GM23338 (cell line): ENCODE measurements around the gene DENND2A. TPM values are rescaled to one million over a fixed set of nuclear protein-coding genes. Genes with fewer than 3 reads are reported as not detected.
"Not testable (repeated sequence)": the region's sequence is repeated elsewhere in the genome, so short reads cannot be mapped to it uniquely, and the experiment has no call there.

Source experiments
- ATAC-seq: fragments of 200-7000 bp; cut with Tn5 transposase; 3 replicates; pipeline ENCODE4 v1.9.1; 2020
- DNase-seq: peaks from one replicate; pipeline ENCODE4 v3.0.0-alpha.2; 2015; ENCODE audit warnings: low spot score
- H2AFZ ChIP-seq: fragments of 200-600 bp; sonication (generic); 2 replicates; pipeline ENCODE4 v1.8.0; 2016; ENCODE audit warnings: antibody characterized with exemption, mild to moderate bottlenecking, moderate library complexity
- H3F3A ChIP-seq: fragments of 200-600 bp; sonication (generic); replicated peaks from 2 replicates; pipeline ENCODE4 v1.8.0; 2017; ENCODE audit warnings: antibody characterized with exemption, mixed run types, low read depth
- H3K27ac ChIP-seq: fragments of 200-600 bp; sonication (generic); 2 replicates; pipeline ENCODE4 v1.6.1; 2016; ENCODE audit warnings: low read depth
- H3K27me3 ChIP-seq: fragments of 200-600 bp; sonication (generic); 2 replicates; pipeline ENCODE4 v1.8.0; 2016; ENCODE audit warnings: mild to moderate bottlenecking, mixed run types, moderate library complexity; ENCODE audit not compliant: insufficient read depth
- H3K36me3 ChIP-seq: fragments of 200-600 bp; sonication (generic); 2 replicates; pipeline ENCODE4 v1.8.0; 2016; ENCODE audit warnings: mild to moderate bottlenecking; ENCODE audit not compliant: insufficient read depth
- H3K4me1 ChIP-seq: fragments of 200-600 bp; sonication (generic); 2 replicates; pipeline ENCODE4 v1.8.0; 2016; ENCODE audit warnings: mild to moderate bottlenecking, moderate library complexity; ENCODE audit not compliant: insufficient read depth
- H3K4me2 ChIP-seq: fragments of 200-600 bp; sonication (generic); 2 replicates; pipeline ENCODE4 v1.7.1; 2017; ENCODE audit warnings: mixed run types
- H3K4me3 ChIP-seq: fragments of 200-600 bp; sonication (generic); 2 replicates; pipeline ENCODE4 v1.6.1; 2016; ENCODE audit warnings: mixed run types
- H3K79me2 ChIP-seq: fragments of 200-600 bp; sonication (generic); replicated peaks from 2 replicates; pipeline ENCODE4 v1.8.0; 2017; ENCODE audit warnings: mild to moderate bottlenecking; ENCODE audit not compliant: insufficient read depth
- H3K9me2 ChIP-seq: fragments of 200-600 bp; sonication (generic); 2 replicates; pipeline ENCODE4 v1.8.0; 2017; ENCODE audit not compliant: insufficient read depth
- H4K20me1 ChIP-seq: fragments of 200-600 bp; sonication (generic); replicated peaks from 2 replicates; pipeline ENCODE4 v1.8.0; 2017; ENCODE audit warnings: mild to moderate bottlenecking; ENCODE audit not compliant: insufficient read depth
- H3K27ac Mint-ChIP-seq: 2 replicates; pipeline ENCODE4 v1.8.0; 2020; ENCODE audit warnings: inconsistent platforms, mild to moderate bottlenecking, moderate library complexity, mixed read lengths
- H3K27me3 Mint-ChIP-seq: 3 replicates; pipeline ENCODE4 v1.8.0; 2022; ENCODE audit warnings: low read depth, mild to moderate bottlenecking, moderate library complexity, mixed read lengths, inconsistent platforms; ENCODE audit not compliant: insufficient read depth, poor library complexity
- H3K36me3 Mint-ChIP-seq: 3 replicates; pipeline ENCODE4 v1.8.0; 2021; ENCODE audit warnings: low read depth, mild to moderate bottlenecking, inconsistent platforms, moderate library complexity, mixed read lengths
- H3K4me1 Mint-ChIP-seq: 3 replicates; pipeline ENCODE4 v1.8.0; 2020; ENCODE audit warnings: mild to moderate bottlenecking, inconsistent platforms, mixed read lengths
- H3K4me3 Mint-ChIP-seq: 3 replicates; pipeline ENCODE4 v1.8.0; 2021; ENCODE audit warnings: moderate library complexity, mild to moderate bottlenecking, inconsistent platforms, mixed read lengths
- H3K9me3 Mint-ChIP-seq: 3 replicates; pipeline ENCODE4 v1.8.0; 2020; ENCODE audit warnings: moderate library complexity, mild to moderate bottlenecking, inconsistent platforms, mixed read lengths
- CREB1 ChIP-seq: fragments of 250-450 bp; sonication (Bioruptor Pico); IDR thresholded peaks from 2 replicates; pipeline ENCODE4 v1.5.0; 2020; ENCODE audit warnings: low read depth, mild to moderate bottlenecking, moderate library complexity
- ETS1 ChIP-seq: IDR thresholded peaks from 2 replicates; pipeline ENCODE4 v1.6.1; 2016; ENCODE audit warnings: antibody characterized with exemption
- EZH2 ChIP-seq: fragments of 200-600 bp; sonication (generic); IDR thresholded peaks from one replicate; pipeline ENCODE4 v1.8.0; 2017; ENCODE audit warnings: antibody characterized with exemption, mild to moderate bottlenecking, low read depth; ENCODE audit not compliant: unreplicated experiment
- JUNB ChIP-seq: IDR thresholded peaks from one replicate; pipeline ENCODE4 v1.6.1; 2016; ENCODE audit warnings: antibody characterized with exemption; ENCODE audit not compliant: unreplicated experiment
- NANOG ChIP-seq: IDR thresholded peaks from 2 replicates; pipeline ENCODE4 v1.6.1; 2016; ENCODE audit warnings: antibody characterized with exemption, borderline replicate concordance
- POLR2AphosphoS5 ChIP-seq: IDR thresholded peaks from 2 replicates; pipeline ENCODE4 v1.6.1; 2016; ENCODE audit warnings: antibody characterized with exemption, low read depth
- REST ChIP-seq: IDR thresholded peaks from one replicate; pipeline ENCODE4 v1.6.1; 2018; ENCODE audit warnings: antibody characterized with exemption; ENCODE audit not compliant: unreplicated experiment
- ZNF114 ChIP-seq: fragments of 250-450 bp; sonication (Bioruptor Pico); IDR thresholded peaks from 2 replicates; pipeline ENCODE4 v1.5.0; 2020; ENCODE audit warnings: mild to moderate bottlenecking, moderate library complexity
- ZNF462 ChIP-seq: fragments of 250-450 bp; sonication (Bioruptor Pico); IDR thresholded peaks from 2 replicates; pipeline ENCODE4 v1.5.0; 2020; ENCODE audit warnings: mild to moderate bottlenecking, moderate library complexity
- polyA plus RNA-seq: library from polyadenylated mRNA; unstranded; fragments of >200 nt; fragmentation: Nextera tagmentation; extraction: Ambion mirVana; gene quantifications from 2 replicates; pipeline ENCODE4 v1.2.1, GENCODE V29; 2016
- total RNA-seq: library from RNA; depleted of rRNA; stranded (reverse); fragments of >200 nt; shearing (Covaris generic); gene quantifications from 2 replicates; pipeline ENCODE4 v1.2.3, GENCODE V29; 2014

The DENND2A gene
- total and polyA plus RNA-seq, 2 experiments from 2014 or later, result 1.7 to 5.6 TPM

GRCh38 chr7:140553236-140553635, 87.4 kb downstream of the DENND2A start:
- peak overlapping the region; percentile 54; the same call in 1 of the 2 replicates for H3K27ac Mint-ChIP-seq
- peaks cover 24% of the 10 kb centered on the region for H3K4me1 ChIP-seq
- not testable (repeated sequence) for H3K27me3 ChIP-seq, H3F3A ChIP-seq, H3K79me2 ChIP-seq, H3K36me3 ChIP-seq, H4K20me1 ChIP-seq, H3K4me3 Mint-ChIP-seq, H3K36me3 Mint-ChIP-seq, H2AFZ ChIP-seq, H3K9me3 Mint-ChIP-seq, H3K9me2 ChIP-seq, H3K4me3 ChIP-seq, H3K27me3 Mint-ChIP-seq, H3K27ac ChIP-seq, ATAC-seq
- peak overlapping the region; percentile 23 for H3K4me2 ChIP-seq
- H3K4me1 Mint-ChIP-seq, result peaks cover 16% of the 10 kb centered on the region; the same call in 2 of the 3 replicates
- peak; percentile 36 for DNase-seq

GRCh38 chr7:140552240-140552679, 88.4 kb downstream of the DENND2A start:
- Histone ChIP-seq H3K4me3 (no peak overlapping the region), H3K9me2 (no peaks in the 10 kb centered on the region), H3K4me1 (peaks cover 24% of the 10 kb centered on the region), H3K36me3 (no peaks in the 10 kb centered on the region), H3K27ac (peak overlapping the region; percentile 55; the same call in 1 of the 2 replicates), H2AFZ (no peak overlapping the region), H4K20me1 (no peaks in the 10 kb centered on the region), H3F3A (no peaks in the 10 kb centered on the region), H3K4me2 (no peak overlapping the region), H3K27me3 (no peaks in the 10 kb centered on the region), H3K79me2 (no peaks in the 10 kb centered on the region)
- Mint-ChIP-seq H3K27ac (no peak overlapping the region), H3K36me3 (0 out of 3 replicates have a peak, but pooled peaks cover 4% of the 10 kb centered on the region), H3K27me3 (peaks cover 6% of the 10 kb centered on the region), H3K4me3 (no peak overlapping the region), H3K9me3 (no peaks in the 10 kb centered on the region), H3K4me1 (peaks cover 16% of the 10 kb centered on the region; the same call in 2 of the 3 replicates)
- ATAC-seq (no peak), DNase-seq (no peak)
- TF ChIP-seq ZNF462 (CRISPR knock-in tag) (no peak), CREB1 (CRISPR knock-in tag) (no peak), POLR2AphosphoS5 (no peak), NANOG (no peak), REST (no peak), ZNF114 (no peak), EZH2 (no peak), JUNB (no peak), ETS1 (no peak)
